ENCODE results near the gene MRTFB.
"Not testable (repeated sequence)": the region's sequence is repeated elsewhere in the genome, so short reads cannot be mapped to it uniquely, and the experiment has no call there.

Gene MRTFB, protein sequence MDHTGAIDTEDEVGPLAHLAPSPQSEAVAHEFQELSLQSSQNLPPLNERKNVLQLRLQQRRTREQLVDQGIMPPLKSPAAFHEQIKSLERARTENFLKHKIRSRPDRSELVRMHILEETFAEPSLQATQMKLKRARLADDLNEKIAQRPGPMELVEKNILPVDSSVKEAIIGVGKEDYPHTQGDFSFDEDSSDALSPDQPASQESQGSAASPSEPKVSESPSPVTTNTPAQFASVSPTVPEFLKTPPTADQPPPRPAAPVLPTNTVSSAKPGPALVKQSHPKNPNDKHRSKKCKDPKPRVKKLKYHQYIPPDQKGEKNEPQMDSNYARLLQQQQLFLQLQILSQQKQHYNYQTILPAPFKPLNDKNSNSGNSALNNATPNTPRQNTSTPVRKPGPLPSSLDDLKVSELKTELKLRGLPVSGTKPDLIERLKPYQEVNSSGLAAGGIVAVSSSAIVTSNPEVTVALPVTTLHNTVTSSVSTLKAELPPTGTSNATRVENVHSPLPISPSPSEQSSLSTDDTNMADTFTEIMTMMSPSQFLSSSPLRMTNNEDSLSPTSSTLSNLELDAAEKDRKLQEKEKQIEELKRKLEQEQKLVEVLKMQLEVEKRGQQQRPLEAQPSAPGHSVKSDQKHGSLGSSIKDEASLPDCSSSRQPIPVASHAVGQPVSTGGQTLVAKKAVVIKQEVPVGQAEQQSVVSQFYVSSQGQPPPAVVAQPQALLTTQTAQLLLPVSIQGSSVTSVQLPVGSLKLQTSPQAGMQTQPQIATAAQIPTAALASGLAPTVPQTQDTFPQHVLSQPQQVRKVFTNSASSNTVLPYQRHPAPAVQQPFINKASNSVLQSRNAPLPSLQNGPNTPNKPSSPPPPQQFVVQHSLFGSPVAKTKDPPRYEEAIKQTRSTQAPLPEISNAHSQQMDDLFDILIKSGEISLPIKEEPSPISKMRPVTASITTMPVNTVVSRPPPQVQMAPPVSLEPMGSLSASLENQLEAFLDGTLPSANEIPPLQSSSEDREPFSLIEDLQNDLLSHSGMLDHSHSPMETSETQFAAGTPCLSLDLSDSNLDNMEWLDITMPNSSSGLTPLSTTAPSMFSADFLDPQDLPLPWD

DNA sequence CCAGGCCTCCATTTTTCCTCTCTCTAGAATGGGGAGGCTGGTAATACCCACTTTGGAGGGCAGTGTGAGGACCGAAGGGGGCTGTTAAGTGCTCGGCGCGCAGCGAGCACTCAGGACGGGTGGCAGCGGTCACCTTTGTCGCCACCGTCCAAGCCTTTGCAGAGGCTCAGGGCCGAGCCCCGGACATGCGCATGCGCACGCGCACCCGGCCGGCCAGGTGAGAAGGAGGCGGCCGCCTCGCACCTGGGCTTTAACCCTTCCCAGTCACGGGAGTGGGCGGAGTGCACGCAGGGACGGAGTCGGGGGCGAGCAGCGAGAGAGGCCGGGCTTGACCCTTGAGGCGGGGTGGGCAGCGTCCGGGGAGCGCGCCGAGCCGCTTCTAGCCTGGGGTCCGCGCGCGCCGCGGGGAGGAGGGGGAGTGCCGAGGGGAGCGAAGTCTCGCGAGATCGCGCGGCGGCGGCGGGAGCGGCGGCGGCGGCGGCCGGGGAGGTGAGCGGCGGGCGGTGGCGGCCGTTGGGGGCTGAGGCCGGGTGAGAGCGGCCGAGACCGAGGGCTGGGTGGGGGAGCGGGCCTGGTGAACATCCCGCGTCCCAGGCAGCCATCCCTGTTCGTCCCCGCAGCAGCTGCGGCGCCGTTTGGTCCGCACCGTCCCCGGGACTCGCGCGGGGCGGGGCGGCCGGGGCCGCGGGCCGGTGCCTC is at the start of gene MRTFB:
TSS of gene MRTFB (plus strand) at position 443 of the 699 bp plus-strand sequence. CDS start 69,288 bp downstream, outside the sequence.
- no peaks in the 10 kb centered on the region for H3K27me3 ChIP-seq (ENCODE audit: insufficient read depth, low read length)
- H2AFZ ChIP-seq (ENCODE audit: low read depth, low read length), result peak within 1 kb of the TSS; percentile 100
- H3K36me3 ChIP-seq (ENCODE audit: insufficient read depth, low read length), result peaks cover 5% of the 10 kb centered on the region
- H3K4me1 ChIP-seq (ENCODE audit: insufficient read depth, low read length), result peaks cover 7% of the 10 kb centered on the region
- H3K4me3 ChIP-seq (ENCODE audit: low read length), result peak within 1 kb of the TSS; percentile 73
- H3K9me3 ChIP-seq (ENCODE audit: low read length), result no peaks in the 10 kb centered on the region

DNA sequence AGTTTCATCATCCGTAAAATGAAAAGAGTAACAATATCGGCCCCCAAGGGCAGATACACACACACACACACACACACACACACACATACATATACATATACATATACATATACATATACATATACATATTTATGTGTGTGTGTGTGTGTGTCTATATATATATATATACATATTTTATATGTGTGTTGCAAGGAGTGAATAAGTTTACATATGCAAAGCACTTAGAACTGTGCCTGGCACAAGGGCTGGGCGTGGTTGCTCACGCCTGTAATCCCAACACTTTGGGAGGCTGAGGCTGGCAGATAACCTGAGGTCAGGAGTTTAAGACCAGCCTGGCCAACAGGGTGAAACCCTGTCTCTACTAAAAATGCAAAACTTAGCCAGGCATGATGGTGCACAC is 47.6 kb upstream of the MRTFB start:
- H3K9me3 ChIP-seq (ENCODE audit: low read length); H3K4me1 ChIP-seq (ENCODE audit: insufficient read depth, low read length); H3K27me3 ChIP-seq (ENCODE audit: insufficient read depth, low read length); H3K36me3 ChIP-seq (ENCODE audit: insufficient read depth, low read length); H3K4me3 ChIP-seq (ENCODE audit: low read length); H2AFZ ChIP-seq (ENCODE audit: low read depth, low read length): not testable (repeated sequence)

DNA sequence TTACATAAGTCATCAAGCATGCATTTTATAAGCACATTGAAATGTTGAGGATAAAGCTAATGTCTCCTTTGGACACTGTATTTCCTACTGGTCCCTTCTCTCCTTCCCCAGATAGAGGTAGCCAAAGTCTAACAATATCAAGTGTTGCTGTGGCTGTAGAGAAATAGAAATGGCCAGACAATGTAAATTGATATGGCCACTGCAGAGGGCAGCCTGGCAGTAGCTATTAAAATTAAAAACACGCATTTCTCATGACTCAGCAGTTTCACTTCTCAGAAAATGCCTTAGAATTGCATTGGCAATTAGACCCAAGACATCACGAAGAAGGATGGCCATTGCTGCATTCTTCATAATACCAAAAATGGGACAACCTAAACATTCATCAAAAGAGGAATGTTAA is 46.8 kb upstream of the MRTFB start:
- Histone ChIP-seq H3K4me1 (ENCODE audit: insufficient read depth, low read length) (no peaks in the 10 kb centered on the region), H3K27me3 (ENCODE audit: insufficient read depth, low read length) (no peaks in the 10 kb centered on the region), H3K36me3 (ENCODE audit: insufficient read depth, low read length) (no peaks in the 10 kb centered on the region), H2AFZ (ENCODE audit: low read depth, low read length) (no peak overlapping the region), H3K4me3 (ENCODE audit: low read length) (no peak overlapping the region), H3K9me3 (ENCODE audit: low read length) (peaks cover 2% of the 10 kb centered on the region)

DNA sequence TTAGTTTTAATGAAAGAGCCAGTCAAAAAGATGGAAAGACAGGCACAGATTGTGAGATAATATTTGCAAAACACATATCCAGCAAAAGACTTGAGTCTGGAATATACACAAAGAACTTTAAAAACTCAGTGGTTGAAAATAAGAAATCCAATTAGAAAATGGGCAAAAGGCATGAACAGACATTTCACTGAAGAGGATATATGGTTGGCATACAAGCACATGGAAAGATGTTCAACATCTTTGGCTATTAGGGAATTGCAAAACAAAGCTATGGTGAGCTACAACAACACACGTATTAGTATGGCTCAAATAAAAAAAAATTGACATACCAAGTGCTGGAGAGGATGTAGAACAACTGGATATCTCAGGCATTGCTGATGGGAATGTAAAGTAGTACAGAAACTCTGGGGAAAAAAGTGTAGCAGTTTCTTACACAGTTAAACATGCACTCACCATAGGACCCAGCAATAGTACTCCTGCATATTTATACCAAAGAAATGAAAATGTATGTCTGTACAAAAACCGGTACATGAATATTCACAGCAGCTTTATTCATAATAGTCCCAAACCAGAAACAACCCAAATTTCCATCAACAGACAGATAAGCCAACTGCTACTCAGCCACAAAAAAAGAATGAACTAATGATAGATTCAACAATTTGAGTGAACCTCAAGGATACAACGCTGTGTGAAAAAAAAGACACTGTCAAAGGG is 44.4 kb upstream of the MRTFB start:
- Histone ChIP-seq H3K27me3 (ENCODE audit: insufficient read depth, low read length) (no peaks in the 10 kb centered on the region), H3K4me3 (ENCODE audit: low read length) (no peak overlapping the region), H3K36me3 (ENCODE audit: insufficient read depth, low read length) (no peaks in the 10 kb centered on the region), H3K4me1 (ENCODE audit: insufficient read depth, low read length) (no peaks in the 10 kb centered on the region), H3K9me3 (ENCODE audit: low read length) (no peaks in the 10 kb centered on the region), H2AFZ (ENCODE audit: low read depth, low read length) (no peak overlapping the region)

DNA sequence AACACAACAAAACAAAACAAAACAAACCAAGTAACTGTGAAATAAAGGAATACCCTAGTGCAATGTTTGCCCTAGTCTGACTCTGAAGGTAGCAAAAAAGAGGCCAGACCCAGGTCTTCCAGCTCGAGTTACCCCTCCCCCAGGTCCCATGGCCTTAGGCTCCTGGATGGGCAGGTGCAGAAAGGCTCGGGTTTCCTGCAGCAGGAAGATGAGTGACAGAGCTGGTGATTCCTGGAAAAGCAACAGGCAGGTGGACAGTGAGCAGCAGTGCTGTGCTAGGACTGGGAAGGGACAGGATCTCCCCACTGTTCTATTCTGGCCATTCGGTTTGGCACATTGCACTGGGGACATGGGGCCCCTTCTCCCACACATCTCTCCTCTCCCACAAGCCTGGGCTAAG is 42.9 kb upstream of the MRTFB start:
- no peaks in the 10 kb centered on the region for H3K9me3 ChIP-seq (ENCODE audit: low read length)
- no peaks in the 10 kb centered on the region for H3K4me1 ChIP-seq (ENCODE audit: insufficient read depth, low read length)
- no peak overlapping the region for H3K4me3 ChIP-seq (ENCODE audit: low read length)
- no peak overlapping the region for H2AFZ ChIP-seq (ENCODE audit: low read depth, low read length)
- H3K36me3 ChIP-seq (ENCODE audit: insufficient read depth, low read length), result no peaks in the 10 kb centered on the region
- no peaks in the 10 kb centered on the region for H3K27me3 ChIP-seq (ENCODE audit: insufficient read depth, low read length)

DNA sequence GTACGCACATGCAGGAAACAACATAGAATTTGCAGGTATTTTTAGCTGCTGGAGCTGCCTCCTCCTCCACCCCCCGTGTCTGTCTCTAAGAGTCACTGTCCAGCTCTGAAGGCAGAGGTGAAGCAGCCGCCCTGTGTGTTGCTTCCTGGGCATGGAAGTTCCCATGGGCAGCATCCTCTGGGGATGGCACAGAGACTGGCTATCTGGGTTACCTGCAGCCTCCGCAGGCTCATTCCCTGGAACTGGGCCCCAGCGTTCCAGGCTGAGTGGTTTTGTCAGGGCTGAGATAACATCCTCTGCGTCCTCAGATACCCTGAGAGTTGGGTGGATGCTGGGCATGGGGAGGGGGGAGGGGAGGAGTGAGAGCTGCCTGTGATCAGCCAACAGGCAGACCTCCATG is 41.5 kb upstream of the MRTFB start:
- Histone ChIP-seq H3K9me3 (ENCODE audit: low read length) (no peaks in the 10 kb centered on the region), H3K36me3 (ENCODE audit: insufficient read depth, low read length) (no peaks in the 10 kb centered on the region), H3K27me3 (ENCODE audit: insufficient read depth, low read length) (no peaks in the 10 kb centered on the region), H3K4me1 (ENCODE audit: insufficient read depth, low read length) (no peaks in the 10 kb centered on the region), H2AFZ (ENCODE audit: low read depth, low read length) (no peak overlapping the region), H3K4me3 (ENCODE audit: low read length) (no peak overlapping the region)

DNA sequence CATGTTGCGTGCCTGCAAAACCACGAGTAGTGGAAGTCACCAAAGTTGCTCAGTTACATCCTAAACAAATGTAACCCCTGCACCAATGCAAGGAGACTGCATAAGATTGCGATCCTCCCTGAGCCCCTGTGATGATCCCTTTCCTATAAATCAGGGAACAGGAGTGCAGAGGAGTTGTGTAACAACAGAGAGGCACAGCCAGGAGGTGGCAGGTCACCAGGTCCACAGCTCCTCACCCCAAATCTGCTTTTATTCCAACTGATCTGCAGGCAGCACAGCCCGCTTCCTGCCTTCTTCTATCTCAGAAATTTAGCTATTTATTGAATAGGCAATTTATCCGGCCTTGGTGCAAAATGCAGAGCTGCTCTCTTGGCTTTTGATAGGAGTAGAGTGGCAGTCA is 36.0 kb upstream of the MRTFB start:
- H3K9me3 ChIP-seq (ENCODE audit: low read length), result no peaks in the 10 kb centered on the region
- H3K36me3 ChIP-seq (ENCODE audit: insufficient read depth, low read length), result no peaks in the 10 kb centered on the region
- H3K4me3 ChIP-seq (ENCODE audit: low read length), result no peak overlapping the region
- peaks cover 2% of the 10 kb centered on the region for H3K27me3 ChIP-seq (ENCODE audit: insufficient read depth, low read length)
- no peaks in the 10 kb centered on the region for H3K4me1 ChIP-seq (ENCODE audit: insufficient read depth, low read length)
- H2AFZ ChIP-seq (ENCODE audit: low read depth, low read length), result no peak overlapping the region

DNA sequence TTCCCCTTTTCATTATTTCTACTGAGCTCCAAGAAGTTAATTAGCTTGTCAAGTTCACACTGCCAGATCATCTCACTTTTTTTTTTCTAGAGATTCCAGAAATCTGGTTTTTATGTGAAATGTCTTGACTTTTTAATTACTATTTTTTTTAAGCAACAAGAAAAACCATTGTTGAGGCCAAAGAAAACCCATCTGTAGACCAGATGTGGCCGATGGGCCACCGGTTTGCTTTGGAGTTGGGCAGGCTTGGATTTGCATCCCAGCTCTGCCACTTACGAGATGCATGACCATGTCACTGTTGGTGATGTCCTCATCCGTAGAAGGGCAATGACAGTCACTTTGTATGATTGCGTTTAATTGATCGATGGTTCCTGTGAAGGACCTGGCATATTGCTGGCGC is 34.2 kb upstream of the MRTFB start:
- Histone ChIP-seq H3K4me3 (ENCODE audit: low read length) (no peak overlapping the region), H2AFZ (ENCODE audit: low read depth, low read length) (no peak overlapping the region), H3K36me3 (ENCODE audit: insufficient read depth, low read length) (no peaks in the 10 kb centered on the region), H3K4me1 (ENCODE audit: insufficient read depth, low read length) (no peaks in the 10 kb centered on the region), H3K9me3 (ENCODE audit: low read length) (no peaks in the 10 kb centered on the region), H3K27me3 (ENCODE audit: insufficient read depth, low read length) (peaks cover 2% of the 10 kb centered on the region)

DNA sequence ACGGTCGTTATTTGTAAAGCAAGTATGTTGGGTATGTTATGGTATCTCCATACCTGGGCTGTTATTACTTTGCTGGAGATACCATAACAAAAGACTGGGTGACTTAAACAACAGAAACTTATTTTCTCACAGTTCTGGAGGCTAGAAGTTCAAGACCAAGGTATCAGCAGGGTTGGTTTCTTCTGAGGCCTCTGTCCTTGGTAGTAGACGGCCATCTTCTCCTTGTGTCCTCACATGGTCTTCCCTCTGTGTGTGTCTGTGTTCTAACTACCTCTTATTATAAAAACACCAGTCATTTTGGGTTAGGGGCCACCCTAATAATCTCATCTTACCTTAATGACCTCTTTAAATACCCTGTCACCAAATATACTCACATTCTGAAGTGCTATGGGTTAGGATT is 33.2 kb upstream of the MRTFB start:
- H3K36me3 ChIP-seq (ENCODE audit: insufficient read depth, low read length), result no peaks in the 10 kb centered on the region
- H3K4me3 ChIP-seq (ENCODE audit: low read length), result no peak overlapping the region
- H3K27me3 ChIP-seq (ENCODE audit: insufficient read depth, low read length), result peaks cover 2% of the 10 kb centered on the region
- H3K4me1 ChIP-seq (ENCODE audit: insufficient read depth, low read length), result no peaks in the 10 kb centered on the region
- H2AFZ ChIP-seq (ENCODE audit: low read depth, low read length), result no peak overlapping the region
- H3K9me3 ChIP-seq (ENCODE audit: low read length), result no peaks in the 10 kb centered on the region

DNA sequence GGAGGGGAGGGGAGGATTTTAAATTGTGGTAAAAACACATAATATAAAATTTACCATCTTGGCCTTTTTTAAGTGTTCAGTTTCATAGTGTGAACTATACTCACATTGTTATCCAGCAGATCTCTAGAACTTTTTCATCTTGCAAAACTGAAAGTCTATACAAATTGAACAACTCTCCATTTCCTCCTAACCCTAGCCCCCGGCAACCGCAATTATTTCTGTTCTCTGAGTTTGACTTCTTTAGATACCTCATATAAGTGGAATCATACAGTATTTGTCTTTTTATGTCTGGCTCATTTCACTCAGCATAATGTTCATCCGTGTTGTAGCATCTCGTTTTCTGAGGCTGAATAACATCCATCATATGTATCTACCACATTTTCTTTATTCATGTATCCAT is 30.0 kb upstream of the MRTFB start:
- peaks cover 2% of the 10 kb centered on the region for H3K27me3 ChIP-seq (ENCODE audit: insufficient read depth, low read length)
- no peaks in the 10 kb centered on the region for H3K4me1 ChIP-seq (ENCODE audit: insufficient read depth, low read length)
- H3K36me3 ChIP-seq (ENCODE audit: insufficient read depth, low read length), result no peaks in the 10 kb centered on the region
- H3K4me3 ChIP-seq (ENCODE audit: low read length), result no peak overlapping the region
- no peak overlapping the region for H2AFZ ChIP-seq (ENCODE audit: low read depth, low read length)
- no peaks in the 10 kb centered on the region for H3K9me3 ChIP-seq (ENCODE audit: low read length)

DNA sequence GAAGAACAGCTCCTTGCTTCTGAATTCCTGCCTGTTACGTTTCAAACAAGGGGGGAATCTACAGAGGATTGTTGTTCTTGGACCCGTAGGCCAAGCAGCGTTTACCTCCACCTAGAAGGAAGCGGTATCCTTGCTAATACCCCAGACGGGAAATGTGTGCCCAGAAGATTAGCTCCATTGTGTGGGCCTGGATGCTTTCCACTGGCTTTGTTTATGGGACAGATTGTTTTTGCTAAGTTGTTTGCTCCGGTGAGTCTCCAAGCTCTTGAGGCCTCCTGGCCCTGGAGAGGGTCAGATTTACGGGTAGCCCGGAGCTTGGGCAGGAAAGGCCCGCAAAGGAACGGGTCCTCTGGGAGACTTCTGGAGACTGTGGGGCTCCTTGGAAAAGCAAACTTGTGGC is 28.4 kb upstream of the MRTFB start:
- no peaks in the 10 kb centered on the region for H3K27me3 ChIP-seq (ENCODE audit: insufficient read depth, low read length)
- no peaks in the 10 kb centered on the region for H3K4me1 ChIP-seq (ENCODE audit: insufficient read depth, low read length)
- H3K4me3 ChIP-seq (ENCODE audit: low read length), result no peak overlapping the region
- no peaks in the 10 kb centered on the region for H3K9me3 ChIP-seq (ENCODE audit: low read length)
- H3K36me3 ChIP-seq (ENCODE audit: insufficient read depth, low read length), result no peaks in the 10 kb centered on the region
- no peak overlapping the region for H2AFZ ChIP-seq (ENCODE audit: low read depth, low read length)

DNA sequence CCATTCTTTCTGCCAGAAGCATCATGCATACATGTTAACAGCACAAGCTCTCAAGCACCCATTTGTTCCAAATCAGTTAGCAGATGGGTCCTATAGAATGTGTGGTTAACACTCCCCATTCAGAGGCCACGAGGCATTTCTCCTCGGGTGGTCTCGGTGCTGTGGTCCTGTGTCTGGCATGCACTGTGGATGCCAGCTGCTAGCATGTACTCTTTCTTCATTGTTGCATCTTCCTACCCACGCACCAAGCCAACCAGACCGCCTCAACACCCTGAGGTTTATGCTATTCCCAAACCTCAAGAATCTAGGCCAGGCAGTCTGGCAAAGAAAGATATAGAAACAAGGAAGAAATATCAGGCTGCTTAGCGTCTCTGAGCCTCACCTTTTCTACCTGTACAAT is 27.8 kb upstream of the MRTFB start:
- no peak overlapping the region for H2AFZ ChIP-seq (ENCODE audit: low read depth, low read length)
- no peak overlapping the region for H3K4me3 ChIP-seq (ENCODE audit: low read length)
- no peaks in the 10 kb centered on the region for H3K9me3 ChIP-seq (ENCODE audit: low read length)
- H3K36me3 ChIP-seq (ENCODE audit: insufficient read depth, low read length), result no peaks in the 10 kb centered on the region
- H3K27me3 ChIP-seq (ENCODE audit: insufficient read depth, low read length), result no peaks in the 10 kb centered on the region
- H3K4me1 ChIP-seq (ENCODE audit: insufficient read depth, low read length), result no peaks in the 10 kb centered on the region
